ENCODE data around the gene CHRFAM7A. TPM values are rescaled to one million over a fixed set of nuclear protein-coding genes. Genes with fewer than 3 reads are reported as not detected.
"Not testable (repeated sequence)": the region's sequence is repeated elsewhere in the genome, so short reads cannot be mapped to it uniquely, and the experiment has no call there.

CHRFAM7A gene
- polyA plus RNA-seq, 3 donors: 1.5 to 1.7 (median 1.6) TPM

- not testable (repeated sequence) for DNase-seq (ENCODE audit: low read depth in 3 of 3, low spot score in 2 of 3)
Measured at GRCh38 chr15:30326145-30326544, 67.2 kb downstream of the CHRFAM7A start.

- not testable (repeated sequence) for DNase-seq (ENCODE audit: low read depth in 3 of 3, low spot score in 2 of 3)
Measured at GRCh38 chr15:30321063-30321462, 72.3 kb downstream of the CHRFAM7A start.

GRCh38 chr15:30315704-30316103, 77.6 kb downstream of the CHRFAM7A start:
- not testable (repeated sequence) for DNase-seq (ENCODE audit: low read depth in 3 of 3, low spot score in 2 of 3)

- DNase-seq (ENCODE audit: low read depth in 3 of 3, low spot score in 2 of 3): not testable (repeated sequence)
Measured at GRCh38 chr15:30310575-30310974, 82.8 kb downstream of the CHRFAM7A start.

Other genes starting within 250 kb of the CHRFAM7A start
- 1 to 10 TPM; 4.1 to 4.8 (median 4.3) TPM for gene GOLGA8R, start 20.7 kb upstream of the CHRFAM7A start, polyA plus RNA-seq (ENCODE audit: insufficient read length in 3 of 3)
- 1 to 10 TPM in 1 of 3 donors, under 1 TPM in 2; 0.32 to 1.0 (median 0.64) TPM for gene GOLGA8Q, start 158.5 kb upstream of the CHRFAM7A start, polyA plus RNA-seq (ENCODE audit: insufficient read length in 3 of 3)
- gene GOLGA8H, start 210.5 kb upstream of the CHRFAM7A start, polyA plus RNA-seq (ENCODE audit: insufficient read length in 3 of 3): under 1 TPM; 0.58 to 0.86 (median 0.74) TPM

Measured in right renal cortex interstitium (tissue), 3 donors.